NCI-H146 (cell line): ENCODE results near the gene PPARA.

Experiments
- DNase-seq: peaks from one replicate; lab custom pipeline; 2025; lab: John Stamatoyannopoulos, UW

Gene PPARA

GRCh38 chr22:46278656-46279645 is 128.6 kb downstream of the PPARA start:
- no peak for DNase-seq

- no peak for DNase-seq
Observed at GRCh38 chr22:46280063-46280817, 129.9 kb downstream of the PPARA start.

GRCh38 chr22:46280999-46281623 is 130.8 kb downstream of the PPARA start:
- no peak for DNase-seq

- no peak for DNase-seq
Observed at GRCh38 chr22:46281866-46282678, 131.7 kb downstream of the PPARA start.

GRCh38 chr22:46286006-46286405 is 135.7 kb downstream of the PPARA start:
- DNase-seq, result no peak

- DNase-seq, result no peak
Observed at GRCh38 chr22:46286941-46287872, 136.9 kb downstream of the PPARA start.

- no peak for DNase-seq
Observed at GRCh38 chr22:46287873-46288751, 137.8 kb downstream of the PPARA start.

- no peak for DNase-seq
Observed at GRCh38 chr22:46288846-46289243, 138.5 kb downstream of the PPARA start.

GRCh38 chr22:46289244-46289891 is 139.0 kb downstream of the PPARA start:
- DNase-seq, result no peak

- DNase-seq, result no peak
Observed at GRCh38 chr22:46290121-46290842, 140.0 kb downstream of the PPARA start.

- DNase-seq, result peak; percentile 66
Observed at GRCh38 chr22:46290843-46291785, 140.8 kb downstream of the PPARA start.

GRCh38 chr22:46292173-46292572 is 141.8 kb downstream of the PPARA start:
- DNase-seq, result no peak

GRCh38 chr22:46292732-46293131 is 142.4 kb downstream of the PPARA start:
- DNase-seq, result no peak
